GM19328 (cell line): ENCODE measurements around the gene RCOR2.
"Not testable (repeated sequence)": the region's sequence is repeated elsewhere in the genome, so short reads cannot be mapped to it uniquely, and the experiment has no call there.

Experiments used
- ATAC-seq: cut with Tn5 transposase; IDR thresholded peaks from one replicate; pipeline ENCODE4 v1.9.1; 2021; ENCODE audit warnings: mild to moderate bottlenecking, moderate library complexity; ENCODE audit not compliant: unreplicated experiment

Gene RCOR2

GRCh38 chr11:63879598-63880402 lies 37.2 kb downstream of the RCOR2 start:
- ATAC-seq, result no peak

GRCh38 chr11:63877658-63878241 lies 39.2 kb downstream of the RCOR2 start:
- no peak for ATAC-seq

- ATAC-seq, result no peak
These were observed 40.3 kb downstream of the RCOR2 start for GRCh38 chr11:63876616-63877015.

- ATAC-seq, result no peak
These were observed 41.4 kb downstream of the RCOR2 start for GRCh38 chr11:63875506-63876065.

- no peak for ATAC-seq
These were observed 42.5 kb downstream of the RCOR2 start for GRCh38 chr11:63874511-63874910.

- ATAC-seq, result no peak
These were observed 43.7 kb downstream of the RCOR2 start for GRCh38 chr11:63873311-63873710.

GRCh38 chr11:63872800-63873197 lies 44.2 kb downstream of the RCOR2 start:
- ATAC-seq, result no peak

- ATAC-seq, result no peak
These were observed 44.8 kb downstream of the RCOR2 start for GRCh38 chr11:63871962-63872799.

GRCh38 chr11:63870351-63871140 lies 46.4 kb downstream of the RCOR2 start:
- no peak for ATAC-seq

GRCh38 chr11:63869683-63870082 lies 47.3 kb downstream of the RCOR2 start:
- no peak for ATAC-seq

- no peak for ATAC-seq
These were observed 47.8 kb downstream of the RCOR2 start for GRCh38 chr11:63869171-63869591.

GRCh38 chr11:63868399-63869064 lies 48.4 kb downstream of the RCOR2 start:
- no peak for ATAC-seq

- ATAC-seq, result no peak
These were observed 49.5 kb downstream of the RCOR2 start for GRCh38 chr11:63867511-63867910.

- ATAC-seq, result no peak
These were observed 50.8 kb downstream of the RCOR2 start for GRCh38 chr11:63866211-63866610.

GRCh38 chr11:63863620-63864019 lies 53.3 kb downstream of the RCOR2 start:
- not testable (repeated sequence) for ATAC-seq

- ATAC-seq, result no peak
These were observed 54.0 kb downstream of the RCOR2 start for GRCh38 chr11:63862923-63863322.
